ENCODE measurements around the gene SCAP. TPM values are rescaled to one million over a fixed set of nuclear protein-coding genes. Genes with fewer than 3 reads are reported as not detected.

SCAP gene
- total and polyA plus RNA-seq, 12 donors: 31.7 to 56.7 (median 40.4) TPM

GRCh38 chr3:47365213-47366153 lies 110.3 kb downstream of the SCAP start:
- Histone ChIP-seq H3K27ac (peak overlapping the region in 1 of 10 donors; percentile 14), H3K9me3 (peaks cover 0 to 3% (median 0%) of the 10 kb centered on the region in 11 donors), H3K4me3 (no peak overlapping the region), H3K4me1 (peaks cover 0 to 24% (median 8%) of the 10 kb centered on the region in 9 donors), H3K27me3 (peaks cover 0 to 3% (median 0%) of the 10 kb centered on the region in 7 donors), H3K36me3 (no peaks in the 10 kb centered on the region)
- intact Hi-C loops (cut with DNase I): no loop called here
- ATAC-seq: peak in 3 of 8 donors; percentile 41 to 52 (median 44)
- WGBS, 2 donors: 62% methylated on average over 11 of the region's 11 CpGs
- TF ChIP-seq CTCF (IDR thresholded peaks at IDR 0.05): no peak
- DNase-seq: peak in 1 of 2 donors; percentile 15

Other genes with a start within 250 kb of the SCAP start
- 10 to 100 TPM in 2 of 10 donors, 1 to 10 TPM in 8; 6.3 to 12.9 (median 8.5) TPM for gene KIF9, start 193.1 kb downstream of the SCAP start, total RNA-seq
- gene KIF9, start 193.1 kb downstream of the SCAP start, polyA plus RNA-seq: 10 to 100 TPM in 1 of 2 donors, 1 to 10 TPM in 1; 4.2 to 16.6 TPM
- 10 to 100 TPM; 32.1 to 52.5 (median 41.6) TPM for gene KLHL18, start 193.0 kb downstream of the SCAP start, total RNA-seq
- gene KLHL18, start 193.0 kb downstream of the SCAP start, polyA plus RNA-seq: 10 to 100 TPM; 58.5 to 85.7 TPM
- gene PTPN23, start 94.9 kb downstream of the SCAP start, total RNA-seq: 10 to 100 TPM; 16.4 to 23.4 (median 19.6) TPM
- 10 to 100 TPM in 1 of 2 donors, 1 to 10 TPM in 1; 9.2 to 23.0 TPM for gene PTPN23, start 94.9 kb downstream of the SCAP start, polyA plus RNA-seq
- gene ELP6, start 37.8 kb upstream of the SCAP start, total RNA-seq: 10 to 100 TPM; 16.5 to 22.5 (median 20.2) TPM
- gene ELP6, start 37.8 kb upstream of the SCAP start, polyA plus RNA-seq: 10 to 100 TPM; 24.9 to 31.3 TPM
- gene CSPG5, start 102.9 kb upstream of the SCAP start, total RNA-seq: under 1 TPM in 9 of 10 donors, not detected in 1; 0.18 to 0.79 (median 0.31) TPM
- gene CSPG5, start 102.9 kb upstream of the SCAP start, polyA plus RNA-seq: under 1 TPM; 0.07 to 0.28 TPM

Measured in heart right ventricle (tissue), 16 donors.